Fibroblast of gingiva (primary cell): ENCODE measurements around the gene SIK3.

Source experiments
- DNase-seq: peaks from one replicate; pipeline ENCODE4 v3.0.0-alpha.2; 2011; ENCODE audit warnings: low read depth

The SIK3 gene

GRCh38 chr11:116866804-116867455 is 231.3 kb downstream of the SIK3 start:
- DNase-seq, result peak; percentile 90

GRCh38 chr11:116865696-116866095 is 232.5 kb downstream of the SIK3 start:
- DNase-seq, result peak; percentile 57

- DNase-seq, result peak; percentile 14
These were observed 233.7 kb downstream of the SIK3 start for GRCh38 chr11:116864531-116864930.

GRCh38 chr11:116862951-116863350 is 235.3 kb downstream of the SIK3 start:
- no peak for DNase-seq

GRCh38 chr11:116862185-116862584 is 236.0 kb downstream of the SIK3 start:
- DNase-seq, result no peak

- no peak for DNase-seq
These were observed 236.7 kb downstream of the SIK3 start for GRCh38 chr11:116861539-116861938.

GRCh38 chr11:116860303-116860702 is 237.9 kb downstream of the SIK3 start:
- DNase-seq, result no peak

GRCh38 chr11:116859175-116859574 is 239.1 kb downstream of the SIK3 start:
- DNase-seq, result no peak

GRCh38 chr11:116857936-116858335 is 240.3 kb downstream of the SIK3 start:
- no peak for DNase-seq

GRCh38 chr11:116857316-116857715 is 240.9 kb downstream of the SIK3 start:
- no peak for DNase-seq

- DNase-seq, result no peak
These were observed 241.8 kb downstream of the SIK3 start for GRCh38 chr11:116856423-116856822.

GRCh38 chr11:116855413-116855812 is 242.8 kb downstream of the SIK3 start:
- DNase-seq, result no peak

- peak; percentile 61 for DNase-seq
These were observed 244.7 kb downstream of the SIK3 start for GRCh38 chr11:116853461-116854073.

- DNase-seq, result peak; percentile 22
These were observed 245.8 kb downstream of the SIK3 start for GRCh38 chr11:116852261-116853031.

- DNase-seq, result no peak
These were observed 246.6 kb downstream of the SIK3 start for GRCh38 chr11:116851626-116852025.

GRCh38 chr11:116849486-116849885 is 248.7 kb downstream of the SIK3 start:
- DNase-seq, result no peak

- DNase-seq, result no peak
These were observed 249.2 kb downstream of the SIK3 start for GRCh38 chr11:116849060-116849459.

- no peak for DNase-seq
These were observed 250.6 kb downstream of the SIK3 start for GRCh38 chr11:116847612-116848011.

- no peak for DNase-seq
These were observed 253.5 kb downstream of the SIK3 start for GRCh38 chr11:116844722-116845121.

GRCh38 chr11:116843661-116844060 is 254.6 kb downstream of the SIK3 start:
- no peak for DNase-seq

GRCh38 chr11:116842909-116843308 is 255.3 kb downstream of the SIK3 start:
- DNase-seq, result no peak

- no peak for DNase-seq
These were observed 256.1 kb downstream of the SIK3 start for GRCh38 chr11:116842117-116842516.

- DNase-seq, result no peak
These were observed 257.4 kb downstream of the SIK3 start for GRCh38 chr11:116840746-116841296.
